Measurements from ENCODE around the gene STRADB.

The STRADB gene

DNA sequence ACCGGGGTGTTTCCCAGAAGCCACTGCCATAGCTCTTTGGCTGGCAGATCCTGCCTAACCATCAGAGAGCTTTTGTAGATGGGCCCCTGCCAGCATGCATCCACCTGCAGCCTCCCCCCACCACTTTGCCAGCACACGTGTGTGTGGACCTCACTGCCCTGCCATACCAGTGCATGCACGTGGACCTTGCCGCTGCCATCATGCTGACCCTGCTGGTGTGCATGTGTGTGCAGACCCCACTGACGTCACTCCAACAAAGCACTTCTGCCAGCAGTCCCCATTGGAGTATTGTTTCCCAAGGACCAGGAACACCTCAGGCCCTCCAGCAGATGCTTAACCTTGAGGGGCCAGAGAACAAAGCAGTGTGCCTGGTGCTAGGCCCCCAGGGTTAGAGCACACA, 71.4 kb downstream of the STRADB start:
- Histone ChIP-seq H3K79me2 (no peaks in the 10 kb centered on the region), H3K9ac (no peak overlapping the region), H3K9me3 (ENCODE audit: control insufficient read depth, low read length) (no peaks in the 10 kb centered on the region), H3K4me1 (no peaks in the 10 kb centered on the region), H3K36me3 (ENCODE audit: control insufficient read depth, insufficient read depth, low read length) (no peaks in the 10 kb centered on the region), H3K27ac (no peak overlapping the region), H3K27me3 (ENCODE audit: control insufficient read depth, insufficient read depth, low read length) (no peaks in the 10 kb centered on the region), H3K4me3 (ENCODE audit: low read depth, low read length) (no peak overlapping the region), H2AFZ (no peak overlapping the region), H3K4me2 (ENCODE audit: low read length) (no peak overlapping the region)
- no peak for TF ChIP-seq CTCF (IDR thresholded peaks at IDR 0.05)

DNA sequence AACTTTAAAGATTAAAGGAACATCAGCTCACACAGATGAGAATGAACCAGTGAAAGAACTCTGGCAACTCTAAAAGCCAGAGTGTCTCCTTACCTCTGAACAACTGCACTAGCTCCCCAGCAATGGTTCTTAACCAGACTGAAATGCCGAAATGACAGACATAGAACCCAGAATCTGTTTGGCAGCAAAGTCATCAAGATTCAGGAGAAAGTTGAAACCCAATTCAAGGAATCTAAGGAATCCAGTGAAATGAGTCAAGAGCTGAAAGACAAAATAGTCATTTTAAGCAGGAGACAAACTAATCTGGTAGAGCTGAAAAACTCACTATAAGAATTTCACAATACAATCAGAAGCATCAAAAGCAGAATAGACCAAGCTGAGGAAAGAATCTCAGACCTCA, 72.0 kb downstream of the STRADB start:
- Histone ChIP-seq H3K4me2 (ENCODE audit: low read length) (no peak overlapping the region), H3K4me3 (ENCODE audit: low read depth, low read length) (no peak overlapping the region), H3K9me3 (ENCODE audit: control insufficient read depth, low read length) (no peaks in the 10 kb centered on the region), H2AFZ (no peak overlapping the region), H3K27ac (no peak overlapping the region), H3K4me1 (no peaks in the 10 kb centered on the region), H3K9ac (no peak overlapping the region), H3K79me2 (no peaks in the 10 kb centered on the region), H3K27me3 (ENCODE audit: control insufficient read depth, insufficient read depth, low read length) (no peaks in the 10 kb centered on the region), H3K36me3 (ENCODE audit: control insufficient read depth, insufficient read depth, low read length) (no peaks in the 10 kb centered on the region)
- no peak for TF ChIP-seq CTCF (IDR thresholded peaks at IDR 0.05)
